Retinal pigment epithelial cell (primary cell): ENCODE results near the gene AIPL1.

Source experiments
- DNase-seq: peaks from one replicate; pipeline ENCODE4 v3.0.0-alpha.2; 2010; ENCODE audit warnings: low read depth
- H3K4me3 ChIP-seq: 2 replicates; pipeline ENCODE4 v1.5.1; 2011; ENCODE audit warnings: mild to moderate bottlenecking, low read length, control low read depth, moderate library complexity
- TF ChIP-seq, protein P1 (sequence below): conservative IDR thresholded peaks from 2 replicates; pipeline ENCODE4 v1.5.1; 2011; ENCODE audit warnings: low read depth, low read length, control low read depth, inconsistent platforms

Gene AIPL1

DNA sequence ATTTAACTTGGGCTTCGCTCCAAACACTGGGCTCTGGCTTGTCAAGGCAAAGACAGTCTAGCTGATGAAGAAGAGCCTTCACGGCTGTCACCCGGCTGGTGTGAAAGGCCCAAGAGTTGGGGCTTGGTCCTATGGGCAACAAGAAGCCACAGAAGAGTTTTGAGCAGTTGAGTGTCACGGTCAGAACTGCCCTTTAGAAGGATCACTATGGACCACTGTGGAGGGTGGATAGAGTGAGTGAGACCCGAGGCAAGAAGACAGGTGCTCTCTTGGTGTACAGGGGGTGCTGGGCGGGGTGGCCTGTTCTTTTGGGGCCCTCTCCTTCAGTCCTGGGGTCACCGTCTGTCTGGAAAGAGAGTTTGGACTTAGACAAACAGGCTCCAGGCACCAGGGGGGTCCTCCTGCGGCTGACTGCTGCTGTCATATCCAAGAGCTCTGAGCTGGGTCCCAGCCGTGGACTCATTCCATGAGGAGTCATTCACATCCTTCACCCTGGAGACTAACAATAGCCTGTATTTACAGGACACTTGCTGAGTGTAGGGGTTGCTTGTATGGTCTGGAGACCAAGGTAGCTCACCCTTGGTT lies 11.7 kb upstream of the AIPL1 start:
- TF ChIP-seq, protein P1, sequence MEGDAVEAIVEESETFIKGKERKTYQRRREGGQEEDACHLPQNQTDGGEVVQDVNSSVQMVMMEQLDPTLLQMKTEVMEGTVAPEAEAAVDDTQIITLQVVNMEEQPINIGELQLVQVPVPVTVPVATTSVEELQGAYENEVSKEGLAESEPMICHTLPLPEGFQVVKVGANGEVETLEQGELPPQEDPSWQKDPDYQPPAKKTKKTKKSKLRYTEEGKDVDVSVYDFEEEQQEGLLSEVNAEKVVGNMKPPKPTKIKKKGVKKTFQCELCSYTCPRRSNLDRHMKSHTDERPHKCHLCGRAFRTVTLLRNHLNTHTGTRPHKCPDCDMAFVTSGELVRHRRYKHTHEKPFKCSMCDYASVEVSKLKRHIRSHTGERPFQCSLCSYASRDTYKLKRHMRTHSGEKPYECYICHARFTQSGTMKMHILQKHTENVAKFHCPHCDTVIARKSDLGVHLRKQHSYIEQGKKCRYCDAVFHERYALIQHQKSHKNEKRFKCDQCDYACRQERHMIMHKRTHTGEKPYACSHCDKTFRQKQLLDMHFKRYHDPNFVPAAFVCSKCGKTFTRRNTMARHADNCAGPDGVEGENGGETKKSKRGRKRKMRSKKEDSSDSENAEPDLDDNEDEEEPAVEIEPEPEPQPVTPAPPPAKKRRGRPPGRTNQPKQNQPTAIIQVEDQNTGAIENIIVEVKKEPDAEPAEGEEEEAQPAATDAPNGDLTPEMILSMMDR: no peak
- no peak overlapping the region for H3K4me3 ChIP-seq
- no peak for DNase-seq

DNA sequence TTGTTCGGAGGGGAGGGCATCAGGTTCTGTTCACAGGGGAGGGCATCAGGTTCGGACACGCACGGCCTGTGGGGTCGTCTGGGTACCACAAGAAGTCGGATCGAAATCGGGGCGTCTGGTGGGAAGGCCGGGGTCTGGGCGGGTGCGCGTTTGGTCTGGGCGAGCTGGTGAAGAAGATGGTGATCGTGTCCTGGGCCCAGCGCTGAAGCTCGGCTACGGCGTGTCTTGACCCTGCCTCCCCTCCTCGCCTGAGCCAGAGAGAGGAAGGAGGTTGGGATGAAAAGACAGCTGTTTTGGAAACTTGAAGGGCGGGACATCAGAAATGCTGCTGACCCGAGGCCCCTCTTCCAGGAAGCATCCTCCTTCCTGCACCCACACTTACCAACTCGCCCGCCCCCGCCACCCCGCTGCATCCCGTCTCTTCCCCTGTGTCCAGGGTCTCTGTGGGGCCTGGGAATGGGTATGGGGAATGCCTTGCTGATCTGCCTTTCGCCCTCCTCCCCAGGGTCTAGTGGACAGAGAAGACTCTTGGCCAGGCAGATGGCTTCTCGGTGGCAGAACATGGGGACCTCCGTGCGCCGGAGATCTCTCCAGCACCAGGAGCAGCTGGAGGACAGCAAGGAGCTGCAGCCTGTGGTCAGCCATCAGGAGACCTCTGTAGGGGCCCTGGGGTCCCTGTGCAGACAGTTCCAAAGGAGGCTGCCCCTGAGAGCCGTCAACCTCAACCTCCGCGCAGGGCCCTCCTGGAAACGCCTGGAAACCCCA lies 9.8 kb upstream of the AIPL1 start:
- no peak for DNase-seq
- TF ChIP-seq, protein P1: no peak
- H3K4me3 ChIP-seq: peak overlapping the region; percentile 76

GRCh38 chr17:6443692-6444570 lies 9.0 kb upstream of the AIPL1 start, which contains the start of gene PIMREG:
Gene PIMREG, plus strand, starts transcription at chr17:6444455. Its CDS starts 656 bp downstream, at chr17:6445111.
- H3K4me3 ChIP-seq: peak within 1 kb of the TSS; percentile 76
- peak; percentile 56 for DNase-seq
- TF ChIP-seq, protein P1: no peak

DNA sequence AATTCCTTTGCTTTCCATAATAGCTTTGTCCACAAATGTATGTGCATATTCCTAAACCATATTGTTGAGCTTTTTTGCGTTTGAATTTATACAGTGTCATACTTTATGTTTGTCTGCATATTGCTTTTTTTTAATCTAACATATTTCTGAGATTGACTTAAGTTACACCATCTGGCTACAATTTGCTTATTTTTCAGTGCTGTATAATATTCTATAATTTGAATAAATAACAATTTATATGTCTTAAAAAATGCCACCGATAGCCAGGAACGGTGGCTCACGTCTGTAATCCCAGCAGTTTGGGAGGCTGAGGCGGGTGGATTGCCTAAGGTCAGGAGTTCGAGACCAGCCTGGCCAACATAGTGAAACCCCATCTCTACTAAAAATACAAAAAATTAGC lies 7.9 kb upstream of the AIPL1 start:
- TF ChIP-seq, protein P1: no peak
- DNase-seq: no peak
- H3K4me3 ChIP-seq: no peak overlapping the region

DNA sequence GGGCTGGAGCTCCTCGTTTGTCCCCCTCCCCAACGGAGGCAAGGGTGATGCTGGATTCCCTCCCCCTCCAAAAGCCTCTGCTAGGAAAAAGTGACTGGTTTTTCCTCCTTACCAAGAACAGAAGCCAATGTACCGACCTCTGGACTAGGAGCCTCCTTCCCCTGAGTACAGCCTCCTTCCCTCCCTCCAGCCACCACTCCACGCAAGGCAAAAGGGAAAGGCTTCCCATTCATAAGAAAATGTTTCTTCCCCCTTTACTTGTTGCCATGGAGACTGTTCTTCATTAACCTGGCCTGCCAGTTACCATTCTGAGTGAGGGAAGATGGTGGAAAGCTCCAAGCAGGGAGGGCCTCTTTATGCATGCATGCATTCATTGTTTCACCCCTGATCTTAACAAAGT lies 5.0 kb upstream of the AIPL1 start:
- TF ChIP-seq, protein P1: no peak
- no peak for DNase-seq
- H3K4me3 ChIP-seq: no peak overlapping the region

GRCh38 chr17:6437956-6438355 lies 3.0 kb upstream of the AIPL1 start:
- TF ChIP-seq, protein P1: no peak
- DNase-seq: no peak
- no peak overlapping the region for H3K4me3 ChIP-seq
